GM12873 (cell line): ENCODE results near the gene RINT1.

Experiments used
- TF ChIP-seq, protein P1 (sequence below): IDR thresholded peaks from 2 replicates; pipeline ENCODE4 v1.5.1; 2012; ENCODE audit warnings: low read depth, mild to moderate bottlenecking, moderate library complexity, low read length, control low read depth; ENCODE audit not compliant: insufficient read depth; ENCODE audit errors: missing control alignments

RINT1 gene

DNA sequence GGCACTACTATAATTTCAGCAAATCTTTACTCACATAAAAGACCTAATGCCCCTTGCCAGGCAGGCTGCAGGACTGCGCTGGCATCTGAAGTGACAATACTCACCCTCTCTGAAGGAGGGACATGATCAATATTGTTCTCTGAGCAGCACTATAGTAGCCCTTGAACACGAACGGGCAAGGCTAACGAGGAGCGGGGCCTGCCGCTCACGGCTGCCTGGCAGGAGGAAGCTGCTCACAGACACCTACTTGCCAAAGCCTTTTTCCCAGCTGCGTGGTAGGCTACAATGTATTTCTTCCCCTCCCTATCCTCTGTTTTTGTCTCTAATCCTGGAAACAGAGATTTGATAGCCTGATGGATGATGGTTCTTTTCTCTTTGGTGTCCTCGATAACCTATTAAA, 29.8 kb upstream of the RINT1 start:
- TF ChIP-seq, protein P1, sequence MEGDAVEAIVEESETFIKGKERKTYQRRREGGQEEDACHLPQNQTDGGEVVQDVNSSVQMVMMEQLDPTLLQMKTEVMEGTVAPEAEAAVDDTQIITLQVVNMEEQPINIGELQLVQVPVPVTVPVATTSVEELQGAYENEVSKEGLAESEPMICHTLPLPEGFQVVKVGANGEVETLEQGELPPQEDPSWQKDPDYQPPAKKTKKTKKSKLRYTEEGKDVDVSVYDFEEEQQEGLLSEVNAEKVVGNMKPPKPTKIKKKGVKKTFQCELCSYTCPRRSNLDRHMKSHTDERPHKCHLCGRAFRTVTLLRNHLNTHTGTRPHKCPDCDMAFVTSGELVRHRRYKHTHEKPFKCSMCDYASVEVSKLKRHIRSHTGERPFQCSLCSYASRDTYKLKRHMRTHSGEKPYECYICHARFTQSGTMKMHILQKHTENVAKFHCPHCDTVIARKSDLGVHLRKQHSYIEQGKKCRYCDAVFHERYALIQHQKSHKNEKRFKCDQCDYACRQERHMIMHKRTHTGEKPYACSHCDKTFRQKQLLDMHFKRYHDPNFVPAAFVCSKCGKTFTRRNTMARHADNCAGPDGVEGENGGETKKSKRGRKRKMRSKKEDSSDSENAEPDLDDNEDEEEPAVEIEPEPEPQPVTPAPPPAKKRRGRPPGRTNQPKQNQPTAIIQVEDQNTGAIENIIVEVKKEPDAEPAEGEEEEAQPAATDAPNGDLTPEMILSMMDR: no peak

DNA sequence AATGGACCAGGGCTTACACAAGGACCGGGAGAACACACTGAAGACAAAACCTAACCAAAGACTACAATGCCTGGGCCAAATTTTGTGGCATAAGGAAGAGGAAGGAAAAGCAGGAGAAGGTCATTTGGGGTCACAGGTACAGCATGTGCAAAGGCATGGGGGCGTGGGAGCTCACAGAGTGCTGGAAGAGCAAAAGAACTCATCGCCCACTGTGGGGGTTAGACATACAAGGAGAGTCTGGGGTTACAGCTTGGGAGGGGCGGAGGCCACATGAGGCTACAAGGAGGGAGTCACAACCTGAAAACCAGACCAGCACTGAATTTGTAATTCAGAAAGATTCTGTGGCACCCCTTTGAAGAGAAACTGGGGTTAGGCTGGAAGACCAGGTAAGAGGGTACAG, 19.6 kb upstream of the RINT1 start:
- TF ChIP-seq, protein P1: no peak

DNA sequence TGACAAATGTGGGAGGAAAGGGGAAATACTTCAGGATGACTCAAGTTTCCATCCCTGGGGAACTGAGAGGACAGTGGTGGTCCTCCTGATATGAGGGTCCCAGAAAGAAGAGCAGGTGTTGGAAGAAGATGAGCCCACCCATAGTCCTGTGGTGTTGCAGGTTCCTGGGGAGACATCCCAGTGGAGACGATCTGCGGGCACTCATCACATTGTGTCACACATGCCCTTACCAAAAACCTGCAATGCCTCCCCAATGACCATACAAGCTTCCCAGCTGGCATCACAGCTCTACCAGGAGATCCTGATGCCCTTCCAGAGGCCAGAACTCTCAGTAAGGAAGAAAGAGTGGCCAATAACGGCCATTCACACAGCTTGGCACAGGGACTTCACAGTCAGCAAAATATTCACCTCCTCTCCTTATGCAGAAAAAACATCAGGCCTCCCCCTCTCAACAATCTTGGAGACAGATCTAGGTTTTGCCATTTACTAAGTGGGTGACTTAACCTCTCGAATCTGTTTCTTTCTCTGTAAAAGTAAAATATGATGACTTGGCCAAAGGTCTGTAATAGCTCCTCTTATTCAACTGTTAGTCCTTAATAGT, 19.0 kb upstream of the RINT1 start:
- TF ChIP-seq, protein P1: no peak

GRCh38 chr7:105519353-105519752, 12.6 kb upstream of the RINT1 start:
- TF ChIP-seq, protein P1: no peak

DNA sequence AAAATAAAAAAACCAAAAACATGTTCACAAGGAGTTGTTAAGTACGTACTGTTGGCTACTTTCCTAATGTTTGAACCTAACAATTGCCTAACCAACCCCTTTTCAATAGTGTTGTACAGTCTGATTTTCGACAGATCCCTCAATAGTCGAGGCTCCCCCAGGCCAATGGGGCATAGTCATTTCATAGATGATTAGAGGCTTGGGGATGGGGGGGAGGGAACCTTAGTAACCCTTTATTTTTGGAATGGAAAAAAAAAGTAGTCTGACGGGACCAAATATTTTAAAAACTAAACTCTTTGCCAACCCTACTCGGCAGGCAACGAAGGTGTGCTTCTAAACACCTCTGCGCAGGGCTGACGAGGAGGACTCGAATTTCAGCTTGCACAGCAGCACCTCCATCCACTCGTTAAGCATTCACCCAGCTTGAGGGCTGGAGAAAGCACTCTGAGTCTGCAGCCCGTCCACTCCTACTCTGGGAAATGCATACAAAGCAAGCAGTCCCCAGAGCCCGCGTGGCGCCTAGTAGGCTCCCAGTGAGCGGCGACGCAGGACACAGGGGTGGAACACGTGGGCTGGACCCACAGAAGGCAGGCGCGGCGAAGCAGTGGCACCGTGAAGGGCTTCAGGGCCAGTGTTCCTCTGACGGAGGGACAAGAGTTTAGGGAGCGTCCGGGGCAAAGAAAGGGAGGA, 10.8 kb upstream of the RINT1 start:
- TF ChIP-seq, protein P1: no peak

- TF ChIP-seq, protein P1: no peak
Measured at GRCh38 chr7:105521717-105522463, 10.1 kb upstream of the RINT1 start, which contains the start of gene PUS7. PUS7 (minus strand) TSS chr7:105522271; CDS start chr7:105508512, 13,759 bp downstream.

- TF ChIP-seq, protein P1: no peak
Measured at GRCh38 chr7:105524840-105525239, 7.2 kb upstream of the RINT1 start.
